GM18517 (cell line): ENCODE measurements around the gene IL17D.
"Not testable (repeated sequence)": the region's sequence is repeated elsewhere in the genome, so short reads cannot be mapped to it uniquely, and the experiment has no call there.

Experiments used
- ATAC-seq: cut with Tn5 transposase; IDR thresholded peaks from one replicate; pipeline ENCODE4 v1.9.1; 2021; ENCODE audit warnings: mild to moderate bottlenecking, moderate library complexity; ENCODE audit not compliant: unreplicated experiment

The IL17D gene

DNA sequence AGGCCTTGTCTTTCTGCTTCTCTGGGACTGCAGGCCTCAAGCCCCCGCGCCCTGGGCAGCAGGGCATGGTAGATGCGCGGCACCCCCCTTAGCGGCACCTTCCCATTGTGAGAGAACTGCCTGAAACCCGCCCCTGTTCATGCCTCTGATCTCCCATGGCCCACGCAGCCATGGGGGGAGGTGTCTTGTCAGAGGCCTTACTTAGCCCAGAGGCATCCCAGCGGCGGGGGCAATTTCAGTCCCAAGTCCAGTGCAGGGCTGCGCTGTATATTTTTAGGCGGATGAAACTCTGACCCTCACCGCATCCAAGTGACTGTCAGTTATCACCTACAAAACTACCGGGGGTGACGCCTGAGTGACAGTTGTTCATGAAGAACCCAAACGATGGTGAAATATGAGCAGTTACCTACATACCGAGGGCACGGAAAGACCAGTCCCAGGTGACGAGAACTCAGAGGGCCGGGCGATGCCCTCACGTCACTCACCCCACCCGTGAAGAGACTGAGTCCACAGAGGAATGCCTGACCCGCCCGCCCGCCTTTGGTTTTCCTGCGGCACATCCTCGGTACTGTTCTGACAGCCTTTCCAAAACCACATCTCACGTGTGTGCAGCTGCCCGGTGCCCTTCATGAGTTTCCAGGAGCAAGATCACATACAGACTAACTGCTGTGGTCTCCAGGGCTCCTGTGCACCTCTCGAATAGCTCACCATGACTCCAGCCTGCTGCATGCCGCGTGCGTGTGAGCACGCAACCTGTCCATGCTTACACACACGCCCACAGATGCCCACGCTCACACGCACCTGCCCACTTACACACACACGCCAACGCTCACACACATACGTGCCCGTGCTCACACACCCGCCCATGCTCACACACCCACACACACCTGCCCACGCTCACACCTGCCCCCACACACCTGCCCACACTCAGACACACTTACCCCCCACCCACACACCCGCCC is 14.4 kb downstream of the IL17D start:
- no peak for ATAC-seq

DNA sequence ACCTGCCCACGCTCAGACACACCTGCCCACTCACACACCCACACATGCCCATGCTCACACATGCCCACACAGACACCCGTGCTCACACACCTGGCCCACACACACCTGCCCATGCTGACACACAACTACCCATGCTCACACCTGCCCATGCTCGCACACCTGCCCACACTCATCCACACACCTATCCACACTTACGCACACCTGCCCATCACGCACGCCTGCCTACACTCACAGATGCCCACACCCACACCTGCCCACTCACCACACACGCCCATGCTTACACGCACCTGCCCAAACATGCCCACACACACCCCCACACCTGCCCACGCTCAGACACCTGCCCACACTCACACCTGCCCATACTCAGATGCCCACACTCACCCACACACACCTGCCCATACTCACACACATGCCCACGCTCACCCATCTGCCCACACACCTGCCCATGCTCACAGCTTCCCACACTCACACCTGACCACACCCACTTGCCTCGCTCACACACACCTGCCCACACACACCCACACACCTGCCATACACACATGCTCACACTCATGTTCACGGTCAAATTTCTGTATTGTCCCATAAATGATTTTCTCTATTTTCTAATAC is 15.6 kb downstream of the IL17D start:
- ATAC-seq: no peak

DNA sequence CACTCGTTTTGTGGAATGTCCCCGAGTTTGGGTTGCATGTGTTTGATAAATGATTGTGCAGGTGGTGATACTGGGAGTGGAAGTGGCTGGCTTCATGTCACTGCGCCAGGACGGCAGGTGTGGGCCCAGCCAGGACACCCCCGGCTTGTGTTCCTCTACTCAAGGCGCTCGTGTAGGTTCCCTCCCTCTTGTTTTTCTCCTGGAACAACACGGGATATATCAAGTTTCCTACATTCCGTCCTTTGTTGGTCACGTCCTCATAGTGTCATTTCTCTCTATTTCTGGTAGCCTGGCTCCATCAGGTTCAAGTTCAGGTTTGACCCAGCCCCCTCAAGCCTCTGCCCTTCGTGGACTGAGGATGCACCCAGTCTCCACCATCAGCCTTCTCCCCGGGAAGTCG is 16.3 kb downstream of the IL17D start:
- no peak for ATAC-seq

DNA sequence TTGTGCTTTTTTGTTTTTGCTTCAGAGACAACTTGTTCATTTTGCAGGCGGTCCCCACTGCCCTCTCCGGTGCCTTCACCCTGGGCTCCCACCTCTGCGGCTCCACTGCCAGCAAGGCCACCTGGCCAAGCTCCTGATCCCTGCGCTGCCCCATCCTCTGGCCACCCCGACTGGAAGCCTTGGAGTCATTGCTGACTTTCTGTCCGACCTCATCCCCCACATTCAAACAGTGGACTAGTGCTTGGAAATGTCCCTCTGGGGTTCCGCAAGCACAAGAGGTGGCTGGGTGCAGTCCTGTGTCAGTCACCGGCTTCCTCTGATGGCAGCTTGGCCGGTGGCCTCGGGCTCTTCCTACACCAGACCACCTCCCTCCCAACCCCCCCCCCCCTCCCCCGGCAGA is 17.0 kb downstream of the IL17D start:
- no peak for ATAC-seq

DNA sequence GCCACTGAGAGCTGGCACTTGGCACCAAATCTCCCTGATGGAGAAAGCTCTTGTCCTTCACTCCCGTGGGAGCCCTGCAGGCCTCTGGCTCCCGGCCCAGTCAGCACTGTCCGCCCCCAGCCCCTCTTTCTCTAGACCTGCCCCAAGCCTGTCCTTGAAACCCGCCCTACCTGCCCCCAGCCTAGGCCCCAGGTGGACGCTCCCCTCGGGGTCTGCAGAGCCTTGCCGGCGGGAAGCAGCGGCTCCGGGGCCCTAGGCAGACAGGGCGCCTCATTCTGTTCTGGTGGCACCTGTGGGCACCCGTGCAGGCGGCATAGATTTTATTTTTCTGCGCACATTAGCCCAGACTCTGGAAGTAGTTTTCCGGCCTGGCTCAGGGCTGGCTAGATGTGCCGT is 17.6 kb downstream of the IL17D start:
- ATAC-seq: no peak

GRCh38 chr13:20721454-20722357 is 18.2 kb downstream of the IL17D start:
- no peak for ATAC-seq

DNA sequence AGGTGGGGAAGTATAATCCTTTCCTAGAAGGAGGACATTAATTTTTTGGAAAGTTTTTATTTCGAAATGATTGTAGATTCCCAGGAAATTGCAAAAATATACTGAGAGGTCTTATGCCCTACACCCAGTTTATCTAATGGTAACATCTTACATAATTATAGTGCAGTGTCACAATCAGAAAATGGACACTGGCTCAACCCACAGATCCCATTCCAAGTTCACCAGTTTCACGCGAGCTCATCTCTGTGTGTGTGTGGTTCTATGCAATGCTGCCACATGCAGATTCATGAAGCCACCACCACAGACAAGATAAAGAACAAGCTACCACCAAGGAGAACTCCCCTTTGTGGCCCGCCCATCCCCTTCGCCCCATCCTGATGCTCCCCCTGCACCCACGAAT is 24.4 kb downstream of the IL17D start:
- no peak for ATAC-seq

DNA sequence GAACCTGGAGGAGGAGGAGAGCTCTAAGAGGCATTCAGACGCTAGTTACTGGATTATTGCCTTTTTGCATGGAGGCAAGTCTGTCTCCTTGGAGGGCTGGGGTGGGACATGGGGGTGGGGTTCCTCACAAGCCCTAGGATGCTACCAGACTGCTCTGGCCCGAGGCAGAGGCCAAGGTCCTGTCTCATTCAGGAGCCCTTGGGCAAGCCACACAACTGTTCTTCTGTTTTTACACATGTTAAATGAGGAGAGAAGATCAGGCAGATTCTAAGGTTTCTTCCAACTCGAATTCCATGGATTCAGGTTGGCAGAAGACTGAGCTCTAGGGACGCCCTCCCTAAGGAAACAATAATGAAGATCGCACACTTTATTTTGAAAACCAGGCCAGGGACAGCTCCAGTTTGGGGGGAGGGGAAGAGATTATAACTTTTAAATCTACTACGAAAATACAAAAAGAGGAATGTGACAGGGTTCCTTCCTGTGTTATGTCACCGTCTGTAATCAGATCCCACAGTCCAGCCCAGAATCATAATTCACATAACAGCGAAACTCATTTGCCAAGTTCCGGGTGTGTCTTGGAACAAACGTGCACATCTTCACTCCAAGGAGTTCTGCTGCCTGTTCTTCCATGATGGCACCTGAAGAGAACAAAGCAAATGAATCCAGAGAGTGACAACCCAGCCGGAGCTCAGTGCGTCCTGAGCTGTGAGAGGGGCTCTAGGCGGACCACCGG is 25.2 kb downstream of the IL17D start:
- no peak for ATAC-seq

DNA sequence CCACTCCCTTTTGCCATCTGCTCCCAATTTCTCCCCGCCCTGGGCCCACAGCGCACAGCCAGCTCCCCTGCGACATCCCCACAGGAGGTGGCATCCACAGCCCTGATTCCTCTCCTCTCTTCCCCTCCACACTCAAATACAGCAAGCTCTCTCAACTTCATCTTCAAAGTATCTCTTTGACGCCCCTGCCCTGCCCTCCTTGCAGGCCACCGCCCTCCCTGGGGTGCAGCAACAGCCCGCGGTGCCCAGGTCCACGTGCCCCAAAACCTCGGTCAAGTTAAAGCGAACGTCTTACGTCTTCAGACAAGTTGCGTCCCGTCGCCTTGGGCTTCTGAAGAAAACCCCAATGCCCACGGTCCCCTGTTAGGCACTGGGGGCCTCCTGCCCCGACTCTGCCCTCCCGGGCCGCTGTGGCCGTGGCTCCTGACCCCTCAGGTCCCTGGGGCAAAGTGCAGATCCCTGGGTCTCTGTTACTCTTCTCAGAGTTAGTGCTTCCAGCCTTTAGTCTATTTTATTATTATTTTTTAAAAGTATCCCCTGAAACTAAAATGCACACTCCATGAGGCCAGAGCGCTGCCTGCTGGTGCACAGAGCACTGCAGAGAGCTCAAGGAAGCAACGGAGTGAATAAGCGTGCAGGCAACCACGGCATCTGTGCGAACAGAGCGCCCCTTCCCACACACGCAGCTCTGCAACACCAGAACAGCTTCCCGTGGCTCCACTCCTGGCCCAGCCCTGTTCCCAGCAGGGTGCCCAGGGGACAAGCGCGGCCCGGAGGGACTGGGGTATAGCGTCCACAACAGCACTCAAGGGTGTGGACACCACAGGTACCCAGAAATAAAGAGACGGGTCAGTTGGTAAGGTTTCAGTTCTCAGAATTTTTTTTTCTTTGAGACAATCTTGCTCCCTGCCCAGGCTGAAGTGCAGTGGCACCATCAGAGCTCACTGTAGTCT is 26.4 kb downstream of the IL17D start:
- ATAC-seq: no peak

DNA sequence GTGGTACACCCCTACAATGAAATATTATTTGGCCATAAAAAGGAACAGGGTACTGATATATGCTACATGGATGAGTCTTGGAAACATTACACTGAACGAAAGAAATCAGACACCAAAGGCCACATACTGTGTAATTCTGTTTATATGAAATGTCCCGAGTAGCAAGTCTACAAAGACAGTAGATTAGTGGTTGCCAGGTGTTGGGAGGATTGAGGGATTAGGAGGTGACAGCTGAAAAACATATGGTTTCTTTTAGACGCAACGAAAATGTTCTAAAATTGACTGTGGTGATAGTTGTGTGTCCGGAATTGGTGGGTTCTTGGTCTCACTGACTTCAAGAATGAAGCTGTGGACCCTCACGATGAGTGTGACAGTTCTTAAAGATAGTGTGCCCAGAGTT is 35.1 kb downstream of the IL17D start:
- ATAC-seq: no peak

- no peak for ATAC-seq
Observed at GRCh38 chr13:20740021-20740420, 36.5 kb downstream of the IL17D start.

- ATAC-seq: not testable (repeated sequence)
Observed at GRCh38 chr13:20743830-20744404, 40.4 kb downstream of the IL17D start.

GRCh38 chr13:20749377-20749776 is 45.9 kb downstream of the IL17D start:
- no peak for ATAC-seq

DNA sequence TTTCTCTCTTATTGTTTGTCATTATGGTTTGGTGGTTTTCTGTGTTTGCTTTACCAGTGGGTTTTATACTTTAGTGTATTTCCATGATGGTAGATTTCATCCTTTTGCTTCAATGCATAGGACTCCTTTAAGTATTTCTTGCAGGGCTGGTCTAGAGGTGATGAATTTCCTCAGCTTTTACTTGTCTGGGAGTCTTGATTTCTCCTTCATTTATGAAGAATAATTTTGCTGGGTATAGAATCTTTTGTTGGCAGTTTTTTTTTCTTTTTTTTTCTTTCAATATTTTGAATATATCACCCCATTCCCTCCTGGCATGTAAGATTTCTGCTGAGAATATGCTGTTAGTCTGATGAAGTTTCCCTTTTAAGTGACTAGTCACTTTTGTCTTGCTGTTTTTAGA is 50.5 kb downstream of the IL17D start:
- ATAC-seq: no peak

DNA sequence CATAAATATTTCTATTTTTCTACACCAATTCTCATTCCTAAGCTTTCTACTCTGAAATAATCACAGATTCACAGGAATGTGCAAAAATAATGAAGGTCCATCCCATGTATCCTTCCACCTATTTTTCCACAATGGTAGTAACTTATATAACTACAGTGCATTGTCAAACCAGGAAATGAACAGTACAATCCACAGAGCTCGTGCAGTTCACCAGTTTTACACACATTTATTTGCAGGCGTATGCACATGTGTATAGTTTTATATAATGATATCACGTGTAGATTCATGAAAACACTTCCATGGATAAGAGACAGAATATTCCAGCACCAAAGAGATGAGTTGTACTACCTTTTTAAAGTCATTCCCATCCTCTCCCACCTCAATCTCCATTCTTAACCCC is 57.4 kb downstream of the IL17D start:
- ATAC-seq: no peak

GRCh38 chr13:20767309-20767943 is 63.9 kb downstream of the IL17D start:
- ATAC-seq: no peak

DNA sequence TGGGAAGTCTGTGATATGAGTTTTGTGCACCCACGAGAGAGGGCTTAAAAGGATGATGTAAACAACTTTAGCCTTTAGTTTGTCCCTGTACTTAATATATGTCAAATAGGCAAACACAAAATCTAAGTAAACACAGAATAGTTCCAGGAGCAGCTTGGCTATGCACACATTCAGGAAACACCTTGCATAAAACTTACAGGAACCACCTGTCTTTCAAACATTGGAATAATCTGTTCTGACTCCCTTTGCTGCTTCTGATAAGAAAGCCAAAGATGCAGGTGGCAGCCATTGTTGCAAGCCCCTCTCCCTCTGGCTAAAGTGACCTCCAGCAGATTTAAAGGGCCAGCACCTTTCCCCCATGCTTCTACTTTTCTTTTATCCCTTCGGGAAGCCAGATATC is 65.6 kb downstream of the IL17D start:
- no peak for ATAC-seq

- no peak for ATAC-seq
Observed at GRCh38 chr13:20769834-20770233, 66.3 kb downstream of the IL17D start.
